Endothelial cell of umbilical vein (primary cell): ENCODE results near the gene EIF2D.

ENCODE experiments used
- EZH2 ChIP-seq: IDR thresholded peaks from 2 replicates; pipeline ENCODE4 v1.6.1; 2012; ENCODE audit warnings: borderline replicate concordance, low read depth, mild to moderate bottlenecking, moderate library complexity, low read length, inconsistent platforms; ENCODE audit not compliant: severe bottlenecking
- FOS ChIP-seq: IDR thresholded peaks from 2 replicates; pipeline ENCODE4 v1.6.1; 2011; ENCODE audit warnings: mild to moderate bottlenecking, low read length, moderate library complexity, borderline replicate concordance; ENCODE audit not compliant: insufficient read depth
- GATA2 ChIP-seq: IDR thresholded peaks from 2 replicates; pipeline ENCODE4 v1.7.0; 2011; ENCODE audit warnings: low read depth, mild to moderate bottlenecking, moderate library complexity, mixed read lengths, low read length; ENCODE audit not compliant: insufficient read length, insufficient read depth
- JUN ChIP-seq: IDR thresholded peaks from 2 replicates; pipeline ENCODE4 v1.6.1; 2011; ENCODE audit warnings: borderline replicate concordance, low read depth; ENCODE audit not compliant: insufficient read length, insufficient read depth
- MAX ChIP-seq: IDR thresholded peaks from 2 replicates; pipeline ENCODE4 v1.6.1; 2011; ENCODE audit not compliant: insufficient read depth, insufficient read length
- MYC ChIP-seq: IDR thresholded peaks from one replicate; pipeline ENCODE4 v1.6.1; 2011; ENCODE audit warnings: mild to moderate bottlenecking, low read depth, low read length
- POLR2A ChIP-seq: IDR thresholded peaks from 2 replicates; pipeline ENCODE4 v1.6.1; 2012; ENCODE audit warnings: low read depth, mild to moderate bottlenecking, control low read depth, low read length
- POLR2AphosphoS5 ChIP-seq: IDR thresholded peaks from 2 replicates; pipeline ENCODE4 v1.6.1; 2012; ENCODE audit warnings: low read depth, mild to moderate bottlenecking, control low read depth, low read length, moderate library complexity; ENCODE audit not compliant: insufficient read depth
- TF ChIP-seq, protein P1 (sequence below), 2 donors: IDR thresholded peaks; 1 replicate in 1 of 2; 2 replicates in 1 of 2; pipeline ENCODE4 v1.5.1; 2011; ENCODE audit warnings: low read length in 2 of 2, mild to moderate bottlenecking in 2 of 2, moderate library complexity in 2 of 2, control low read depth in 1 of 2, inconsistent platforms in 1 of 2, low read depth in 1 of 2; ENCODE audit not compliant: insufficient read depth in 1 of 2; ENCODE audit errors: extremely low read depth in 1 of 2

DNA sequence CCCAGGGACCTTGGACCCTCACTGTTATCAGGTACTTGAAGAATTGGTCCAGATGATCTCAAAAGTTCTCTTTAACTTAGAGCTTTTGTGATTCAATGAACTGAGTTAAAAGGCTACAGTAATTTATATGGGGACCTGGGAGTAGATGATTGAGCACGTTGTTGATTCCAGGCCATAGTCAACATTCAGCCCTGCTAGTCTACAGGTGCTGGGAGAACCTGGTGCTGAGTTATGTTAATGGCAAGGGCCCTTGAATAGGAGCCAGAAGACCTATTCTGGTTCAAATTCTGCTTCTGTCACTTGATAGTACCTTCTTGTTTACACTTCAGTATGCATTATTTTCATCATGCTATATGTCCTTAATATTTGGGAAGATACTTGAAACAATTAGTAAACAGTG, 34.2 kb upstream of the EIF2D start:
- TF ChIP-seq, protein P1, sequence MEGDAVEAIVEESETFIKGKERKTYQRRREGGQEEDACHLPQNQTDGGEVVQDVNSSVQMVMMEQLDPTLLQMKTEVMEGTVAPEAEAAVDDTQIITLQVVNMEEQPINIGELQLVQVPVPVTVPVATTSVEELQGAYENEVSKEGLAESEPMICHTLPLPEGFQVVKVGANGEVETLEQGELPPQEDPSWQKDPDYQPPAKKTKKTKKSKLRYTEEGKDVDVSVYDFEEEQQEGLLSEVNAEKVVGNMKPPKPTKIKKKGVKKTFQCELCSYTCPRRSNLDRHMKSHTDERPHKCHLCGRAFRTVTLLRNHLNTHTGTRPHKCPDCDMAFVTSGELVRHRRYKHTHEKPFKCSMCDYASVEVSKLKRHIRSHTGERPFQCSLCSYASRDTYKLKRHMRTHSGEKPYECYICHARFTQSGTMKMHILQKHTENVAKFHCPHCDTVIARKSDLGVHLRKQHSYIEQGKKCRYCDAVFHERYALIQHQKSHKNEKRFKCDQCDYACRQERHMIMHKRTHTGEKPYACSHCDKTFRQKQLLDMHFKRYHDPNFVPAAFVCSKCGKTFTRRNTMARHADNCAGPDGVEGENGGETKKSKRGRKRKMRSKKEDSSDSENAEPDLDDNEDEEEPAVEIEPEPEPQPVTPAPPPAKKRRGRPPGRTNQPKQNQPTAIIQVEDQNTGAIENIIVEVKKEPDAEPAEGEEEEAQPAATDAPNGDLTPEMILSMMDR (IDR thresholded peaks at IDR 0.05; ENCODE audit: extremely low read depth in 1 of 2, insufficient read depth in 1 of 2, low read depth in 1 of 2, low read length in 2 of 2), result no peak
- no peak for TF ChIP-seq POLR2A
- no peak for TF ChIP-seq MYC
- no peak for TF ChIP-seq MAX
- TF ChIP-seq POLR2AphosphoS5, result no peak
- no peak for TF ChIP-seq FOS
- TF ChIP-seq EZH2, result no peak
- TF ChIP-seq JUN, result no peak
- TF ChIP-seq GATA2, result no peak
